Measurements from ENCODE around the gene POTEE.
"Not testable (repeated sequence)": the region's sequence is repeated elsewhere in the genome, so short reads cannot be mapped to it uniquely, and the experiment has no call there.

The POTEE gene

GRCh38 chr2:131209030-131209772 lies at the start of gene POTEE:
TSS of gene POTEE (plus strand) at chr2:131209536. CDS start at chr2:131218403, 8,867 bp downstream.
- not testable (repeated sequence) for DNase-seq

GRCh38 chr2:131165562-131165961 lies 43.8 kb upstream of the POTEE start:
- DNase-seq: not testable (repeated sequence)

- no peak for DNase-seq
Measured at GRCh38 chr2:131168538-131168937, 40.8 kb upstream of the POTEE start.

GRCh38 chr2:131178050-131178449 lies 31.3 kb upstream of the POTEE start:
- DNase-seq: not testable (repeated sequence)

GRCh38 chr2:131178721-131179418 lies 30.5 kb upstream of the POTEE start:
- DNase-seq: not testable (repeated sequence)

GRCh38 chr2:131181451-131181850 lies 27.9 kb upstream of the POTEE start:
- not testable (repeated sequence) for DNase-seq

- not testable (repeated sequence) for DNase-seq
Measured at GRCh38 chr2:131193421-131193820, 15.9 kb upstream of the POTEE start.

GRCh38 chr2:131196186-131196585 lies 13.2 kb upstream of the POTEE start:
- not testable (repeated sequence) for DNase-seq

- no peak for DNase-seq
Measured at GRCh38 chr2:131201098-131201497, 8.2 kb upstream of the POTEE start.

GRCh38 chr2:131207839-131208238 lies 1.5 kb upstream of the POTEE start:
- not testable (repeated sequence) for DNase-seq

GRCh38 chr2:131209773-131210104 lies 403 bp downstream of the POTEE start:
- DNase-seq: not testable (repeated sequence)

GRCh38 chr2:131210434-131211211 lies 1.3 kb downstream of the POTEE start:
- DNase-seq: not testable (repeated sequence)

GRCh38 chr2:131217238-131217986 lies 8.1 kb downstream of the POTEE start:
- DNase-seq: not testable (repeated sequence)

GRCh38 chr2:131235543-131236449 lies 26.5 kb downstream of the POTEE start:
- DNase-seq: peak; percentile 0

Measured in suppressor macrophage treated with lipopolysaccharide for 4 hours (primary cell).